ENCODE results near the gene NEU2. TPM values are rescaled to one million over a fixed set of nuclear protein-coding genes. Genes with fewer than 3 reads are reported as not detected.
A peak's percentile ranks its signal among the peaks of the same experiment; 100 is the strongest.
"Not testable (repeated sequence)": the region's sequence is repeated elsewhere in the genome, so short reads cannot be mapped to it uniquely, and the experiment has no call there.

Gene NEU2
- total RNA-seq, 1 experiment from 2014 or later, result not detected

DNA sequence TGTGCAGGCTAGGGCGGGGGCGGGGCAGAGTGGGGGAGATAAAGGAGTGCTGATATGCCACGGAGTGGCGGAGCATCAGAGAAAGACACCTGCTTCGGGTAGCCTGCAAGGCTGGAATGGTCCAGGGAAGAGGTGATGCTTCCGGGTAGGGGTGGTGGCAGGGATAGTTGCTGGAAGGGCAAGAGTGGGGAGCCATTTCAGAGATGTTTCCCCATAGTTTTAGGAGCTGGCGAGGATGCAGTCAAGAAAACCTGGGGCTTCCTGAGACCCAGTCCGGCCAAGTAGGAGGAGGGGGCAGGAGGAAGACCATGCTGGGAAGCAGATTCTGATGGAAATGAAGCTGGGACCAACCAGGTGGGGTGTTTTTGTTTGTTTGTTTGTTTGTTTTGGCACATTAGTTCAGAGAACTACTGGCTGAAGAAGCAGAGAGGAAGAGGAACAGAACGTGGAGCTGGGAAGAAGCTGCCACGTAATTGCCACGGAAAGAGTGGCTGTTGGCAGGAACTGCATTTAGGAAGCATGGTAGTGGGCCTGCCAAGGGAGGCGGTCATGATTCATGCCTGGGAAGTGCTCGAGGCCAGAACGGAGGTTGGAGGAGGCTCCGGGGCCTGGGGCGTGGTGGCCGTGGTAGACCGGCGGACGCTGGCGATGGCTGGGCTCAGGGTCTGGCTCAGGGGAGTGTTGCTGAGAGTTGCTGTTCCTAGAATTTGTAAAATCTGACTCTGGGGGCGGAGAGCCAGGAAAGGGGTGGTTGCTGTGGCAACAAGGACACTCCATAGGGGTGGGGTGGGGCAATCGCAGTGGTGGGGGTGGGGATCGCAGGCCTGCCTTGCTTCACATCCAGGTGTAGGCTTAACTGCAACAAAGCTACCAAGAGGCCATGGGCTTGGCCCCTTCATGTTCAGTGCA, 19.0 kb downstream of the NEU2 start:
- Histone ChIP-seq H2BK120ac (ENCODE audit: low read depth, low read length, poor library complexity, severe bottlenecking) (peak overlapping the region; percentile 95), H3K18ac (ENCODE audit: insufficient read length, low read depth, low read length) (peak overlapping the region; percentile 99), H2AFZ (ENCODE audit: low read length) (no peak overlapping the region), H3K4me2 (ENCODE audit: insufficient read depth, insufficient read length, low read length) (peak overlapping the region; percentile 93), H3K27ac (ENCODE audit: insufficient read length, low read depth, low read length) (peak overlapping the region; percentile 98), H3K4me1 (ENCODE audit: insufficient read depth, low read length) (peaks cover 11% of the 10 kb centered on the region; the same call in 1 of the 2 replicates), H4K5ac (ENCODE audit: insufficient read length, low read depth, low read length) (peak overlapping the region; percentile 99), H2AK5ac (ENCODE audit: insufficient read length, low read length) (no peak overlapping the region), H4K8ac (replicated peaks; ENCODE audit: insufficient read length, low read depth, low read length) (peak overlapping the region; percentile 53), H3K79me1 (ENCODE audit: insufficient read depth, low read depth, low read length, poor library complexity, severe bottlenecking) (no peaks in the 10 kb centered on the region), H4K20me1 (ENCODE audit: control insufficient read depth, insufficient read depth, insufficient read length) (no peaks in the 10 kb centered on the region), H4K91ac (ENCODE audit: insufficient read length, low read depth, low read length) (peak overlapping the region; percentile 37), H3K56ac (ENCODE audit: insufficient read length, low read depth, low read length) (peak overlapping the region; percentile 83), H3K27me3 (ENCODE audit: insufficient read depth, low read length) (no peaks in the 10 kb centered on the region; the same call in 1 of the 2 replicates), H2BK12ac (ENCODE audit: insufficient read length, low read depth, low read length) (peak overlapping the region; percentile 42), H2BK20ac (ENCODE audit: low read depth, low read length, poor library complexity, severe bottlenecking) (no peak overlapping the region), H2BK5ac (ENCODE audit: insufficient read length, low read length) (peak overlapping the region; percentile 97), H3K23ac (ENCODE audit: insufficient read length, low read depth, low read length) (no peak overlapping the region), H3K9me3 (ENCODE audit: control insufficient read depth, low read depth, low read length) (no peaks in the 10 kb centered on the region), H3K23me2 (ENCODE audit: insufficient read length, low read depth, low read length, poor library complexity, severe bottlenecking) (peaks cover 4% of the 10 kb centered on the region), H3K14ac (ENCODE audit: insufficient read depth, low read length) (peak overlapping the region; percentile 99), H3K9ac (ENCODE audit: extremely low read depth, insufficient read length, low read length) (peak overlapping the region; percentile 76), H2BK15ac (ENCODE audit: low read depth, low read length) (peak overlapping the region; percentile 59), H3K79me2 (ENCODE audit: insufficient read depth, low read length) (no peaks in the 10 kb centered on the region), H3T11ph (ENCODE audit: low read length) (peak overlapping the region; percentile 89), H3K4ac (ENCODE audit: low read depth, low read length) (peak overlapping the region; percentile 76; the same call in 1 of the 2 replicates)
- Mint-ChIP-seq H3K27ac (peak overlapping the region; percentile 97 to 99 (median 98)), H3K36me3 (ENCODE audit: insufficient read depth in 1 of 3, low read depth in 3 of 3) (no peaks in the 10 kb centered on the region; a peak in 1 of 7 replicates), H3K27me3 (ENCODE audit: low read depth) (peaks cover 44% of the 10 kb centered on the region), H3K4me1 (peaks cover 59 to 63% of the 10 kb centered on the region in 2 experiments), H3K4me3 (peak overlapping the region; percentile 61 to 82), H3K9me3 (no peaks in the 10 kb centered on the region; a peak in 1 of 5 replicates)
- no CpG with 5 or more reads among the region's 24 CpGs for WGBS (ENCODE audit: extremely low coverage, insufficient read length, low lambda C conversion rate)
- peak; percentile 84 for DNase-seq
- TF ChIP-seq, protein P1, sequence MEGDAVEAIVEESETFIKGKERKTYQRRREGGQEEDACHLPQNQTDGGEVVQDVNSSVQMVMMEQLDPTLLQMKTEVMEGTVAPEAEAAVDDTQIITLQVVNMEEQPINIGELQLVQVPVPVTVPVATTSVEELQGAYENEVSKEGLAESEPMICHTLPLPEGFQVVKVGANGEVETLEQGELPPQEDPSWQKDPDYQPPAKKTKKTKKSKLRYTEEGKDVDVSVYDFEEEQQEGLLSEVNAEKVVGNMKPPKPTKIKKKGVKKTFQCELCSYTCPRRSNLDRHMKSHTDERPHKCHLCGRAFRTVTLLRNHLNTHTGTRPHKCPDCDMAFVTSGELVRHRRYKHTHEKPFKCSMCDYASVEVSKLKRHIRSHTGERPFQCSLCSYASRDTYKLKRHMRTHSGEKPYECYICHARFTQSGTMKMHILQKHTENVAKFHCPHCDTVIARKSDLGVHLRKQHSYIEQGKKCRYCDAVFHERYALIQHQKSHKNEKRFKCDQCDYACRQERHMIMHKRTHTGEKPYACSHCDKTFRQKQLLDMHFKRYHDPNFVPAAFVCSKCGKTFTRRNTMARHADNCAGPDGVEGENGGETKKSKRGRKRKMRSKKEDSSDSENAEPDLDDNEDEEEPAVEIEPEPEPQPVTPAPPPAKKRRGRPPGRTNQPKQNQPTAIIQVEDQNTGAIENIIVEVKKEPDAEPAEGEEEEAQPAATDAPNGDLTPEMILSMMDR (conservative IDR thresholded peaks at IDR 0.05), result no peak; the same call in 2 of the 3 replicates

DNA sequence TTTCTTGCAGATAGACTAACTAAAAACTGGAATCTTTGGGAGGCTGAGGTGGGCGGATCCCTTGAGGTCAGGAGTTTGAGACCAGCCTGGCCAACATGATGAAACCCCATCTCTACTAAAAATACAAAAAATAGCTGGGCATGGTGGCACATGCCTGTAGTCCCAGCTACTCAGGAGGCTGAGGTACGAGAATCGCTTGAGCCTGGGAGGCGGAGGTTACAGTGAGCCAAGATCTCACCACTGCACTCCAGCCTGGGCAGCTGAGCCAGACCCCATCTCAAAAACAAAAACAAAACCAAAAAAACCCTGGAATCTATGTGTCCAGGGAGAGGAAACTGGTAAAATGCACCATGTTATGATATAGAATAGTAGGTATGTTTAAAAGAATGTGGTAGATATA, 20.0 kb downstream of the NEU2 start:
- peak overlapping the region in 2 of 3 experiments; percentile 97 to 98; a peak in 4 of 7 replicates for H3K27ac Mint-ChIP-seq
- H2BK5ac ChIP-seq (ENCODE audit: insufficient read length, low read length), result not testable (repeated sequence)

More for the DNA sequence above, 20.0 kb downstream of the NEU2 start:
- H4K91ac ChIP-seq (ENCODE audit: insufficient read length, low read depth, low read length); H3K79me2 ChIP-seq (ENCODE audit: insufficient read depth, low read length); H4K20me1 ChIP-seq (ENCODE audit: control insufficient read depth, insufficient read depth, insufficient read length); H4K8ac ChIP-seq (replicated peaks; ENCODE audit: insufficient read length, low read depth, low read length); H3K56ac ChIP-seq (ENCODE audit: insufficient read length, low read depth, low read length); H3K4ac ChIP-seq (ENCODE audit: low read depth, low read length); H3K36me3 Mint-ChIP-seq (ENCODE audit: insufficient read depth in 1 of 3, low read depth in 3 of 3); DNase-seq; H2BK15ac ChIP-seq (ENCODE audit: low read depth, low read length); H2BK12ac ChIP-seq (ENCODE audit: insufficient read length, low read depth, low read length); H2AFZ ChIP-seq (ENCODE audit: low read length); H3K9ac ChIP-seq (ENCODE audit: extremely low read depth, insufficient read length, low read length); H3K9me3 ChIP-seq (ENCODE audit: control insufficient read depth, low read depth, low read length); H2BK120ac ChIP-seq (ENCODE audit: low read depth, low read length, poor library complexity, severe bottlenecking); H3T11ph ChIP-seq (ENCODE audit: low read length); H3K79me1 ChIP-seq (ENCODE audit: insufficient read depth, low read depth, low read length, poor library complexity, severe bottlenecking); H3K4me2 ChIP-seq (ENCODE audit: insufficient read depth, insufficient read length, low read length); H3K23ac ChIP-seq (ENCODE audit: insufficient read length, low read depth, low read length); H4K5ac ChIP-seq (ENCODE audit: insufficient read length, low read depth, low read length); H3K14ac ChIP-seq (ENCODE audit: insufficient read depth, low read length); H3K27me3 ChIP-seq (ENCODE audit: insufficient read depth, low read length); H2BK20ac ChIP-seq (ENCODE audit: low read depth, low read length, poor library complexity, severe bottlenecking); H2AK5ac ChIP-seq (ENCODE audit: insufficient read length, low read length); H3K23me2 ChIP-seq (ENCODE audit: insufficient read length, low read depth, low read length, poor library complexity, severe bottlenecking); H3K18ac ChIP-seq (ENCODE audit: insufficient read length, low read depth, low read length); H3K9me3 Mint-ChIP-seq; H3K27ac ChIP-seq (ENCODE audit: insufficient read length, low read depth, low read length): not testable (repeated sequence)
- no CpG with 5 or more reads among the region's 4 CpGs for WGBS (ENCODE audit: extremely low coverage, insufficient read length, low lambda C conversion rate)
- Mint-ChIP-seq H3K4me1 (peaks cover 56 to 60% of the 10 kb centered on the region in 2 experiments), H3K4me3 (peak overlapping the region; percentile 61 to 82; a peak in 4 of 5 replicates), H3K27me3 (ENCODE audit: low read depth) (peaks cover 43% of the 10 kb centered on the region)
- peaks cover 11% of the 10 kb centered on the region; the same call in 1 of the 2 replicates for H3K4me1 ChIP-seq (ENCODE audit: insufficient read depth, low read length)

Measured in H9 (cell line).